Activated CD8-positive, alpha-beta memory T cell treated with anti-CD3 and anti-CD28 coated beads, Interleukin-2, amount 10 ng/mL, durations not matched to agents 7 days and 5 days (primary cell): ENCODE results near the gene ASTN2. TPM values are rescaled to one million over a fixed set of nuclear protein-coding genes. Genes with fewer than 3 reads are reported as not detected.

Experiments
- ATAC-seq: fragments of 150-1000 bp; cut with Tn5 transposase; one replicate; pipeline ENCODE4 v1.10.0; 2021; ENCODE audit warnings: moderate library complexity
- CTCF ChIA-PET: fragments of 350-600 bp; sonication (Branson Sonifier 250); formaldehyde crosslinking; loops from one replicate; lab custom pipeline; 2021; ENCODE audit warnings: antibody characterized with exemption; lab: Charles Lee
- DNase-seq: peaks from one replicate; pipeline ENCODE4 v3.0.0-alpha.2; 2020
- H3K27ac Mint-ChIP-seq: one replicate; pipeline ENCODE4 v1.8.0; 2021; ENCODE audit warnings: mild to moderate bottlenecking, mixed read lengths
- H3K27me3 Mint-ChIP-seq: one replicate; pipeline ENCODE4 v1.8.0; 2021; ENCODE audit warnings: mixed read lengths
- H3K36me3 Mint-ChIP-seq: one replicate; pipeline ENCODE4 v1.8.0; 2021; ENCODE audit warnings: mild to moderate bottlenecking, mixed read lengths
- H3K4me1 Mint-ChIP-seq: one replicate; pipeline ENCODE4 v1.8.0; 2021; ENCODE audit warnings: mixed read lengths
- H3K4me3 Mint-ChIP-seq: one replicate; pipeline ENCODE4 v1.8.0; 2021; ENCODE audit warnings: mild to moderate bottlenecking, moderate library complexity, mixed read lengths
- H3K9me3 Mint-ChIP-seq: one replicate; pipeline ENCODE4 v1.8.0; 2022; ENCODE audit warnings: low read depth, mixed read lengths
- total RNA-seq, 2 experiments: library from RNA; stranded (reverse); gene quantifications; one replicate each; pipeline ENCODE4 v1.2.3, GENCODE V29; 2021

ASTN2 gene
- total RNA-seq, 2 experiments from 2014 or later: 4.0 to 5.4 TPM

GRCh38 chr9:116975126-116975525 is 439.7 kb downstream of the ASTN2 start:
- CTCF ChIA-PET: no interaction called here
- no peak overlapping the region for H3K4me3 Mint-ChIP-seq
- H3K27ac Mint-ChIP-seq: no peak overlapping the region
- no peaks in the 10 kb centered on the region for H3K4me1 Mint-ChIP-seq
- ATAC-seq: no peak
- no peak for DNase-seq
- no peaks in the 10 kb centered on the region for H3K27me3 Mint-ChIP-seq
- no peaks in the 10 kb centered on the region for H3K36me3 Mint-ChIP-seq
- H3K9me3 Mint-ChIP-seq: no peaks in the 10 kb centered on the region

DNA sequence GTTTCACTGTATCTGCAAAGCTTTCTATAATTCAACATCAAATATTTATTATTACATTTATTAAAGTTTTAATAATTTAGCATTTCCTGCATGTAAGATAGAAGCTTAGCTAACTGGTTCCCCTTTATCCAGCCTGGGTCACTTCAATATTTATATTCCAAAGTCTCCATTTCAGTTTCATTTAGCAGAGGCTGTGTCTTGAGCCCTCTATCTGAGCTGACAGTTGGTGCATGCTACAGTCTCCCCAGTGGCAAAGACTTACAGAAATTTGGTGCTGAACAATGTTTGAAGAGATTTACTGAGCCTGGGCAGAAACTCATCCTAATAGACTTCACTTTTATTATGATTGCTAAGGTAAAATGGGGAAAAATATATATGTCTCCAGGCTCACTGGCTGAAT is 448.7 kb downstream of the ASTN2 start:
- H3K4me1 Mint-ChIP-seq: no peaks in the 10 kb centered on the region
- H3K27ac Mint-ChIP-seq: no peak overlapping the region
- H3K9me3 Mint-ChIP-seq: no peaks in the 10 kb centered on the region
- no peaks in the 10 kb centered on the region for H3K27me3 Mint-ChIP-seq
- H3K36me3 Mint-ChIP-seq: no peaks in the 10 kb centered on the region
- no peak overlapping the region for H3K4me3 Mint-ChIP-seq
- no peak for ATAC-seq
- CTCF ChIA-PET: no interaction called here
- DNase-seq: no peak

GRCh38 chr9:116964258-116964657 is 450.6 kb downstream of the ASTN2 start:
- Mint-ChIP-seq H3K9me3 (no peaks in the 10 kb centered on the region), H3K27me3 (no peaks in the 10 kb centered on the region), H3K27ac (no peak overlapping the region), H3K4me3 (no peak overlapping the region), H3K36me3 (no peaks in the 10 kb centered on the region), H3K4me1 (no peaks in the 10 kb centered on the region)
- no peak for DNase-seq
- CTCF ChIA-PET: no interaction called here
- ATAC-seq: no peak

DNA sequence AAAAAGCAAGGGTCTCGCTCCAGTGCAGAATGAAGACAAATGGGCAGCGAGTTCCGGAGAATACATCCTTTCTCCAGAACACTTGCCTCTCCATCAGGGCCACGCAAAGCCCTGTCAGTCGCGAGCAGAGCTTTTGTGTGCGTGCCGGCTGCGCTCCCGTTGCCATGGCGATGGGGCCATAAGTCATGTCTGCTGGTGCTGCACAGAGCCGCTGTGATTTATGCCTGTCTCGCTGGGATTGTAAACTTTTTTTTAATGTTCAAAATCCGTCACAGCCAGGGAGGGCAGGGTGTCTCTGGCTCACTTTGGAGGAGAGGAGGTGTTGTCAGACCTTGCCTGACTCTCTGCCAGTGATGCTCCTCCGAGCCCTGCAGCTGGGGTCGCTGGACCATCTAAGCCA is 455.0 kb downstream of the ASTN2 start:
- no peak for DNase-seq
- Mint-ChIP-seq H3K9me3 (no peaks in the 10 kb centered on the region), H3K4me3 (no peak overlapping the region), H3K27me3 (no peaks in the 10 kb centered on the region), H3K27ac (no peak overlapping the region), H3K4me1 (no peaks in the 10 kb centered on the region), H3K36me3 (no peaks in the 10 kb centered on the region)
- no peak for ATAC-seq
- CTCF ChIA-PET: no interaction called here

- DNase-seq (no peak), ATAC-seq (no peak)
- CTCF ChIA-PET: no interaction called here
- no peak overlapping the region for H3K4me3 Mint-ChIP-seq
- no peaks in the 10 kb centered on the region for H3K9me3 Mint-ChIP-seq
- H3K4me1 Mint-ChIP-seq: no peaks in the 10 kb centered on the region
- H3K27ac Mint-ChIP-seq: no peak overlapping the region
- no peaks in the 10 kb centered on the region for H3K27me3 Mint-ChIP-seq
- H3K36me3 Mint-ChIP-seq: no peaks in the 10 kb centered on the region
These were observed 456.0 kb downstream of the ASTN2 start for GRCh38 chr9:116958881-116959280.

- no peaks in the 10 kb centered on the region for H3K36me3 Mint-ChIP-seq
- no peak overlapping the region for H3K27ac Mint-ChIP-seq
- no peaks in the 10 kb centered on the region for H3K27me3 Mint-ChIP-seq
- ATAC-seq (no peak), DNase-seq (no peak)
- H3K9me3 Mint-ChIP-seq: no peaks in the 10 kb centered on the region
- no peaks in the 10 kb centered on the region for H3K4me1 Mint-ChIP-seq
- CTCF ChIA-PET: no interaction called here
- H3K4me3 Mint-ChIP-seq: no peak overlapping the region
These were observed 460.1 kb downstream of the ASTN2 start for GRCh38 chr9:116954731-116955130.

GRCh38 chr9:116953271-116953670 is 461.6 kb downstream of the ASTN2 start:
- CTCF ChIA-PET: no interaction called here
- ATAC-seq (no peak), DNase-seq (no peak)
- no peaks in the 10 kb centered on the region for H3K27me3 Mint-ChIP-seq
- H3K36me3 Mint-ChIP-seq: no peaks in the 10 kb centered on the region
- no peaks in the 10 kb centered on the region for H3K4me1 Mint-ChIP-seq
- peaks cover 2% of the 10 kb centered on the region for H3K9me3 Mint-ChIP-seq
- no peak overlapping the region for H3K4me3 Mint-ChIP-seq
- no peak overlapping the region for H3K27ac Mint-ChIP-seq

DNA sequence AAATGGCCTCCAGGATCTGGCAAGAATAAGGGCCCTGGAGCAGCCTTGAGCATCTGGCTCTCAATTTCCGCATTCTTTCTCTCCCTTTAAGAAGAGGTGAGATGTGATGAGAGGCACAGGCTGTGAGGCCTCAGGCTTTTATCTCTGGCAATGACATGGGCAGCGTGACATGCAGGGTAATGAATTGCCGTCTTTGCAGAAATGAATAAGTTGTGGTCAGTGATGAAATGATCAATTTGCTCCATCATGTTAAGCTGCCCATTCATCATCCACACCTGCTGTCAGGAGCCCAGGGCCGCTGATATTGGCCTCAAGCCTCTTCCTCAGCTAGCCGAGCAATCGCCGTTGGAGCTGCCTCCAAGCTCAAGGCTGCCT is 462.4 kb downstream of the ASTN2 start:
- no peak for ATAC-seq

GRCh38 chr9:116951588-116952435 is 463.0 kb downstream of the ASTN2 start:
- H3K27ac Mint-ChIP-seq: no peak overlapping the region
- no peaks in the 10 kb centered on the region for H3K27me3 Mint-ChIP-seq
- no peaks in the 10 kb centered on the region for H3K4me1 Mint-ChIP-seq
- no peak for ATAC-seq
- H3K9me3 Mint-ChIP-seq: peaks cover 2% of the 10 kb centered on the region
- H3K4me3 Mint-ChIP-seq: no peak overlapping the region
- CTCF ChIA-PET: no interaction called here
- no peak for DNase-seq
- no peaks in the 10 kb centered on the region for H3K36me3 Mint-ChIP-seq

More for the DNA sequence above, 462.4 kb downstream of the ASTN2 start:
- no peak overlapping the region for H3K27ac Mint-ChIP-seq
- no peak for DNase-seq
- no peaks in the 10 kb centered on the region for H3K36me3 Mint-ChIP-seq
- H3K27me3 Mint-ChIP-seq: no peaks in the 10 kb centered on the region
- CTCF ChIA-PET: no interaction called here
- H3K4me3 Mint-ChIP-seq: no peak overlapping the region
- peaks cover 2% of the 10 kb centered on the region for H3K9me3 Mint-ChIP-seq
- H3K4me1 Mint-ChIP-seq: no peaks in the 10 kb centered on the region

DNA sequence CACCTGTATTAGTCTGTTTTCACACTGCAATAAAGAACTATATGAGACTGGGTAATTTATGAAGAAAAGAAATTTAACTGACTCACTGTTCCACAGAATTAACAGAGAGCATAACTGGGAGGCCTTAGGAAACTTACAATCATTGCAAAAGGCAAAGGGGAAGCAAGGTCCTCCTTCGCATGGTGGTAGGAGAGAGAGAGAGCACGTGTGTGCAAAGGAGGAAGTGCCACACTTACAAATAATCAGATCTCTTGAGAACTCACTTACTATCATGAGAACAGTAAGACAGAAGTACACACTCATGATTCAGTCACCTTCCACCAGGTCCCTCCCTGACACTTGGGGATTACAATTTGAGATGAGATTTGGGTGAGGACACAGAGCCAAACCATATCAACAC is 469.0 kb downstream of the ASTN2 start:
- Mint-ChIP-seq H3K36me3 (no peaks in the 10 kb centered on the region), H3K27me3 (no peaks in the 10 kb centered on the region), H3K9me3 (peaks cover 2% of the 10 kb centered on the region), H3K4me3 (no peak overlapping the region), H3K27ac (no peak overlapping the region), H3K4me1 (no peaks in the 10 kb centered on the region)
- DNase-seq: no peak
- no peak for ATAC-seq
- CTCF ChIA-PET: no interaction called here

DNA sequence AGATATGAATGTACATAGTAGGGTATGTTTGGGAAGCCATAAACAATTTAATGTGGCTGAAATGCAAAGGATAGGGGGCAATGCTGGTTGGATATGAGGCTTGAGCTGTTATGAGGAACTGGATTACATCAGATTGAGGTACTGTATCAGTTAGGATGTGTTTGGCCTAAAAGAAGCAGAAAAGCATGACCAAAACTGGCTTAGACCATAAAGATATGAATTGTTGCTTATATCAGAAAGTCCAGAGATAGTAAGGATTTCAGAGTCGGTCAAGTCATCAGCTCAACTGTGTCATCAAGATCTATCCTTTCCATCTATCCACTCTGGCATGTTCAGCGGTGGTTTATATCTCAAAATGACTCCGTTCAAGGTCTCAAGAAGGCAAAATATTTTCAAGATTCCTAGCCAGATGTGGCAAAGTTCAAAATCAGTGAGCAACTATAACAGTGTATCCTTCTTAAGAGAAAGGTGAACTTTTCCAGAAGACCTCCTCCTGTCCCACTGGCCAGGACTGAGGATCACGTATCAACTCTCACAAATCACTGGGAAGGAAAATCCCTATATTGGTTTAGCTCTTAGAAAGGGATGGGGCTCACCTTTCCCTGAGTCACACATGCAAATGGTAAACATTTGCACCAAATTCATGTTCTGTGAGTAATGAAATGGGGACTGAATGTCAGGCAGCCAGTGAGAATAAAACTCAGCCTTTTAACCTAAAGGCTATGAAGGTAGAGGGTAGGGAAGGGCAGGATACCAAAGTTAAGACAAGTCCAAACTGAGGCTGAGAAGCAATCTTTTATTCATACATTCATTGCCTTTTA is 469.9 kb downstream of the ASTN2 start:
- DNase-seq (no peak), ATAC-seq (no peak)
- Mint-ChIP-seq H3K4me1 (no peaks in the 10 kb centered on the region), H3K27me3 (no peaks in the 10 kb centered on the region), H3K27ac (no peak overlapping the region), H3K36me3 (no peaks in the 10 kb centered on the region), H3K4me3 (no peak overlapping the region), H3K9me3 (peaks cover 2% of the 10 kb centered on the region)
- CTCF ChIA-PET: no interaction called here

DNA sequence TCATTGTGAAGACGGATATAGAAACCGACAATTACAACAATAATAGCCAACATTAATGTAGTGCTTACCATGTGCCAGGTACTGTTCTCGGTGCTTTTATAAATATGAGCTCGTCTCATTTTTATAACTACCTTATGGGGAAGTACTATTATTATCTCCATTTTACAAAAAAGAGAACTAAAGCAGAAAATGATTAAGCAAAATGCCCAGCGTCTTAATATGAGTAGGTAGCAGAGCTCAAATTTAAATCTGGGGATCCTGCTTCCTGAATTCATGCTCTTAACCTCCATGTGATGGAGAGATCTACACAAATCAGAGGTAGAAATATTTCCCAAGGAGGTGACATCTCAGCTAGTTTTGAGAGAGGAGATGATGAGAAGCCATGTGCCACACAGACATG is 470.9 kb downstream of the ASTN2 start:
- no peak overlapping the region for H3K27ac Mint-ChIP-seq
- H3K4me3 Mint-ChIP-seq: no peak overlapping the region
- H3K9me3 Mint-ChIP-seq: peaks cover 2% of the 10 kb centered on the region
- H3K4me1 Mint-ChIP-seq: no peaks in the 10 kb centered on the region
- H3K36me3 Mint-ChIP-seq: no peaks in the 10 kb centered on the region
- CTCF ChIA-PET: no interaction called here
- H3K27me3 Mint-ChIP-seq: no peaks in the 10 kb centered on the region
- DNase-seq (no peak), ATAC-seq (no peak)

- no peaks in the 10 kb centered on the region for H3K9me3 Mint-ChIP-seq
- no peaks in the 10 kb centered on the region for H3K4me1 Mint-ChIP-seq
- DNase-seq: no peak
- no peak overlapping the region for H3K4me3 Mint-ChIP-seq
- no peaks in the 10 kb centered on the region for H3K27me3 Mint-ChIP-seq
- ATAC-seq: no peak
- no peak overlapping the region for H3K27ac Mint-ChIP-seq
- no peaks in the 10 kb centered on the region for H3K36me3 Mint-ChIP-seq
- CTCF ChIA-PET: no interaction called here
These were observed 472.2 kb downstream of the ASTN2 start for GRCh38 chr9:116942593-116943061.

DNA sequence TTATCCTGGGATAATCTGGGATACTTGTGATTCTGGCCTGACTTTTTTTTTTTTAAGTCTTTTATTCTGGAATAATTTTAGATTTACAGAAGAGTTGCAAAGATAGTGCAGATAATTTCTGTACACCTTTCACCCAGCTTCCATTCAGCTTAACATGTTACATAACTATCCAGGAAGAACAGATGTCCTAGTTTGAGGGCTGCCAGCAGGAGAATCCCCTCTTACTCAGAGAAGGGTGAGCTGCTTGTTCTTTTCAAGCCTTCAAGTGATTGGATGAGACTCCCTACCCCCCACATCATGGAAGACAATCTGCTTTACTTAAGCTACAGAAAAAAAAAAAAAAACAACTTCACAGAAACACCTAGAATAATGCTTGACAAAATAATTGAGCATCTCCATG is 473.6 kb downstream of the ASTN2 start:
- H3K4me1 Mint-ChIP-seq: no peaks in the 10 kb centered on the region
- no peaks in the 10 kb centered on the region for H3K9me3 Mint-ChIP-seq
- CTCF ChIA-PET: no interaction called here
- DNase-seq (no peak), ATAC-seq (no peak)
- no peaks in the 10 kb centered on the region for H3K27me3 Mint-ChIP-seq
- no peak overlapping the region for H3K27ac Mint-ChIP-seq
- H3K36me3 Mint-ChIP-seq: no peaks in the 10 kb centered on the region
- no peak overlapping the region for H3K4me3 Mint-ChIP-seq
